Panc1 (cell line): ENCODE data around the gene BMAL1.

Experiments used
- POLR2AphosphoS5 ChIP-seq: IDR thresholded peaks from 2 replicates; pipeline ENCODE4 v1.6.1; 2012; ENCODE audit warnings: mild to moderate bottlenecking, low read depth, low read length, moderate library complexity
- TCF7L2 ChIP-seq: IDR thresholded peaks from 2 replicates; pipeline ENCODE4 v1.6.1; 2011; ENCODE audit warnings: mild to moderate bottlenecking, low read depth, low read length, inconsistent platforms
- TF ChIP-seq, protein P1 (sequence below), 2 experiments: IDR thresholded peaks; 2 replicates each; pipeline ENCODE4 v1.6.1; 2011 to 2012; ENCODE audit warnings: low read depth in 2 of 2, control low read depth in 1 of 2, low read length in 1 of 2, mild to moderate bottlenecking in 1 of 2, moderate library complexity in 1 of 2; ENCODE audit not compliant: insufficient read depth in 1 of 2
- TF ChIP-seq, protein P2 (sequence below): fragments of 450-650 bp; IDR thresholded peaks from 2 replicates; pipeline ENCODE4 v1.5.1; 2017; ENCODE audit warnings: mild to moderate bottlenecking

DNA sequence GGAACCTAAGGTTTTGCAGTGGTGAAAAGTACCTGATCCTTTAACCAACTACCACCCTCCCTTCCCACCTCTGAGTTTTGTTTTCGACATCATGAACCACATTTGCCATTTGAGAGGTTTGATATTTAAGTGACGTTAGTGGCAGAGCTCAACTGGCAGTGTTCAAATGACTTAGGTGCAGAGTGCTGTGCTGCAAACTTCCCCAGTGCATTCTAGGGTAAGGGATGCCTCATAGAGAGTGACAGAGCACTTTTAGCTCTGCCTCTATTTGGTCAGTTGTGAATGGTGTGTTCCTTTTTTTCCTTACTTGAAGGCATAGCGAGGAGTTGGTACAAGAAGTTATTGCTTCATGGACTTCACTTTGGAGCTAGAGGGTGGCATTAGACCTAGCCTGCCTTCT lies 9.4 kb downstream of the BMAL1 start:
- TF ChIP-seq, protein P1, sequence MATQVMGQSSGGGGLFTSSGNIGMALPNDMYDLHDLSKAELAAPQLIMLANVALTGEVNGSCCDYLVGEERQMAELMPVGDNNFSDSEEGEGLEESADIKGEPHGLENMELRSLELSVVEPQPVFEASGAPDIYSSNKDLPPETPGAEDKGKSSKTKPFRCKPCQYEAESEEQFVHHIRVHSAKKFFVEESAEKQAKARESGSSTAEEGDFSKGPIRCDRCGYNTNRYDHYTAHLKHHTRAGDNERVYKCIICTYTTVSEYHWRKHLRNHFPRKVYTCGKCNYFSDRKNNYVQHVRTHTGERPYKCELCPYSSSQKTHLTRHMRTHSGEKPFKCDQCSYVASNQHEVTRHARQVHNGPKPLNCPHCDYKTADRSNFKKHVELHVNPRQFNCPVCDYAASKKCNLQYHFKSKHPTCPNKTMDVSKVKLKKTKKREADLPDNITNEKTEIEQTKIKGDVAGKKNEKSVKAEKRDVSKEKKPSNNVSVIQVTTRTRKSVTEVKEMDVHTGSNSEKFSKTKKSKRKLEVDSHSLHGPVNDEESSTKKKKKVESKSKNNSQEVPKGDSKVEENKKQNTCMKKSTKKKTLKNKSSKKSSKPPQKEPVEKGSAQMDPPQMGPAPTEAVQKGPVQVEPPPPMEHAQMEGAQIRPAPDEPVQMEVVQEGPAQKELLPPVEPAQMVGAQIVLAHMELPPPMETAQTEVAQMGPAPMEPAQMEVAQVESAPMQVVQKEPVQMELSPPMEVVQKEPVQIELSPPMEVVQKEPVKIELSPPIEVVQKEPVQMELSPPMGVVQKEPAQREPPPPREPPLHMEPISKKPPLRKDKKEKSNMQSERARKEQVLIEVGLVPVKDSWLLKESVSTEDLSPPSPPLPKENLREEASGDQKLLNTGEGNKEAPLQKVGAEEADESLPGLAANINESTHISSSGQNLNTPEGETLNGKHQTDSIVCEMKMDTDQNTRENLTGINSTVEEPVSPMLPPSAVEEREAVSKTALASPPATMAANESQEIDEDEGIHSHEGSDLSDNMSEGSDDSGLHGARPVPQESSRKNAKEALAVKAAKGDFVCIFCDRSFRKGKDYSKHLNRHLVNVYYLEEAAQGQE (IDR thresholded peaks at IDR 0.05; ENCODE audit: insufficient read depth in 1 of 2, low read depth in 2 of 2, low read length in 1 of 2): no peak
- TF ChIP-seq, protein P2, sequence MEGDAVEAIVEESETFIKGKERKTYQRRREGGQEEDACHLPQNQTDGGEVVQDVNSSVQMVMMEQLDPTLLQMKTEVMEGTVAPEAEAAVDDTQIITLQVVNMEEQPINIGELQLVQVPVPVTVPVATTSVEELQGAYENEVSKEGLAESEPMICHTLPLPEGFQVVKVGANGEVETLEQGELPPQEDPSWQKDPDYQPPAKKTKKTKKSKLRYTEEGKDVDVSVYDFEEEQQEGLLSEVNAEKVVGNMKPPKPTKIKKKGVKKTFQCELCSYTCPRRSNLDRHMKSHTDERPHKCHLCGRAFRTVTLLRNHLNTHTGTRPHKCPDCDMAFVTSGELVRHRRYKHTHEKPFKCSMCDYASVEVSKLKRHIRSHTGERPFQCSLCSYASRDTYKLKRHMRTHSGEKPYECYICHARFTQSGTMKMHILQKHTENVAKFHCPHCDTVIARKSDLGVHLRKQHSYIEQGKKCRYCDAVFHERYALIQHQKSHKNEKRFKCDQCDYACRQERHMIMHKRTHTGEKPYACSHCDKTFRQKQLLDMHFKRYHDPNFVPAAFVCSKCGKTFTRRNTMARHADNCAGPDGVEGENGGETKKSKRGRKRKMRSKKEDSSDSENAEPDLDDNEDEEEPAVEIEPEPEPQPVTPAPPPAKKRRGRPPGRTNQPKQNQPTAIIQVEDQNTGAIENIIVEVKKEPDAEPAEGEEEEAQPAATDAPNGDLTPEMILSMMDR: no peak
- TF ChIP-seq TCF7L2 (no peak), POLR2AphosphoS5 (no peak)
